GM20000 (cell line): ENCODE data around the gene SUMO3.

ENCODE experiments used
- DNase-seq: peaks from one replicate; pipeline ENCODE4 v3.0.0; 2012; ENCODE audit warnings: low spot score
- CTCF ChIP-seq: IDR thresholded peaks from 2 replicates; pipeline ENCODE4 v1.5.1; 2012; ENCODE audit warnings: mild to moderate bottlenecking, control low read depth; ENCODE audit errors: extremely low read depth, missing control alignments

SUMO3 gene

GRCh38 chr21:44763451-44764318, 54.2 kb downstream of the SUMO3 start:
- no peak for DNase-seq
- TF ChIP-seq CTCF: no peak

GRCh38 chr21:44763050-44763378, 54.8 kb downstream of the SUMO3 start:
- no peak for DNase-seq
- TF ChIP-seq CTCF: no peak

GRCh38 chr21:44762221-44763049, 55.4 kb downstream of the SUMO3 start:
- DNase-seq: no peak

GRCh38 chr21:44761747-44762208, 56.1 kb downstream of the SUMO3 start:
- no peak for DNase-seq
- no peak for TF ChIP-seq CTCF

More at GRCh38 chr21:44762221-44763049, 55.4 kb downstream of the SUMO3 start:
- TF ChIP-seq CTCF: no peak

GRCh38 chr21:44761011-44761729, 56.7 kb downstream of the SUMO3 start:
- DNase-seq: no peak
- TF ChIP-seq CTCF: no peak

GRCh38 chr21:44760376-44760775, 57.5 kb downstream of the SUMO3 start:
- no peak for TF ChIP-seq CTCF
- no peak for DNase-seq
